Hematopoietic multipotent progenitor cell treated with erythropoietin and hydrocortisone succinate and interleukin-3 and kit ligand, for 17 days (in vitro differentiated cells): Measurements from ENCODE around the gene DDX1.

Experiments used
- DNase-seq: peaks from one replicate; pipeline ENCODE4 v3.0.0-alpha.2; 2015; ENCODE audit warnings: low spot score

DDX1 gene

GRCh38 chr2:15562354-15563031 is 29.2 kb upstream of the DDX1 start:
- no peak for DNase-seq

- DNase-seq: no peak
Observed at GRCh38 chr2:15563227-15564100, 28.2 kb upstream of the DDX1 start.

GRCh38 chr2:15565392-15565791 is 26.3 kb upstream of the DDX1 start:
- no peak for DNase-seq

- no peak for DNase-seq
Observed at GRCh38 chr2:15565994-15566671, 25.5 kb upstream of the DDX1 start.

- DNase-seq: no peak
Observed at GRCh38 chr2:15566912-15567311, 24.8 kb upstream of the DDX1 start.

- DNase-seq: no peak
Observed at GRCh38 chr2:15568874-15569273, 22.8 kb upstream of the DDX1 start.

- DNase-seq: no peak
Observed at GRCh38 chr2:15570104-15570503, 21.6 kb upstream of the DDX1 start.

- DNase-seq: no peak
Observed at GRCh38 chr2:15571729-15572128, 19.9 kb upstream of the DDX1 start.

GRCh38 chr2:15577071-15577735 is 14.5 kb upstream of the DDX1 start:
- peak; percentile 93 for DNase-seq

- no peak for DNase-seq
Observed at GRCh38 chr2:15579641-15580040, 12.0 kb upstream of the DDX1 start.

GRCh38 chr2:15580451-15580850 is 11.2 kb upstream of the DDX1 start:
- DNase-seq: no peak

- DNase-seq: no peak
Observed at GRCh38 chr2:15582710-15583357, 8.8 kb upstream of the DDX1 start.

- DNase-seq: no peak
Observed at GRCh38 chr2:15583826-15584225, 7.8 kb upstream of the DDX1 start.

GRCh38 chr2:15584316-15584715 is 7.4 kb upstream of the DDX1 start:
- no peak for DNase-seq

- no peak for DNase-seq
Observed at GRCh38 chr2:15584767-15585469, 6.8 kb upstream of the DDX1 start.

- peak; percentile 73 for DNase-seq
Observed at GRCh38 chr2:15588329-15588919, 3.2 kb upstream of the DDX1 start.

GRCh38 chr2:15591373-15591691 is 336 bp upstream of the DDX1 start:
- DNase-seq: no peak

GRCh38 chr2:15593327-15593705 is 1.6 kb downstream of the DDX1 start:
- DNase-seq: no peak

GRCh38 chr2:15594291-15595256 is 2.9 kb downstream of the DDX1 start:
- DNase-seq: no peak
